HG02623 (cell line): ENCODE measurements around the gene EFTUD2.
"Not testable (repeated sequence)": the region's sequence is repeated elsewhere in the genome, so short reads cannot be mapped to it uniquely, and the experiment has no call there.

Source experiments
- ATAC-seq: cut with Tn5 transposase; IDR thresholded peaks from one replicate; pipeline ENCODE4 v1.9.1; 2021; ENCODE audit warnings: moderate library complexity; ENCODE audit not compliant: unreplicated experiment

EFTUD2 gene

DNA sequence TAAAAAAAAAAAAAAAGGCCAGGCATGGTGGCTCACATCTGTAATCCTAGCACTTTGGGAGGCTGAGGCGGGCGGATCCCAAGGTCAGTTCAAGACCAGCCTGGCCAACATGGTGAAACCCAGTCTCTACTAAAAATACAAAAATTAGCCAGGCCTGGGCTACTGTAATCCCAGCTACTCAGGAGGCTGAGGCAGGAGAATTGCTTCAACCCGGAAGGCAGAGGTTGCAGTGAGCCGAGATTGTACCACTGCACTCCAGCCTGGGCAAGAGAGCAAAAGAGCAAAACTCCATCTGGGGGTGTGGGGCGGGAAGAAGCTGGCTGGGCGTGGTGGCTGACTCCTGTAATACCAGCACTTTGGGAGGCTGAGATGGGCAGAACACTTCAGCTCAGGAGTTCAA is 80.7 kb downstream of the EFTUD2 start:
- ATAC-seq: not testable (repeated sequence)

- ATAC-seq: no peak
These were observed 87.0 kb downstream of the EFTUD2 start for GRCh38 chr17:44812263-44812662.

GRCh38 chr17:44808656-44809388 is 90.4 kb downstream of the EFTUD2 start:
- ATAC-seq: not testable (repeated sequence)

- no peak for ATAC-seq
These were observed 91.1 kb downstream of the EFTUD2 start for GRCh38 chr17:44808156-44808555.

GRCh38 chr17:44807817-44808155 is 91.5 kb downstream of the EFTUD2 start:
- no peak for ATAC-seq

- ATAC-seq: no peak
These were observed 92.0 kb downstream of the EFTUD2 start for GRCh38 chr17:44807093-44807816.

- no peak for ATAC-seq
These were observed 94.7 kb downstream of the EFTUD2 start for GRCh38 chr17:44804302-44805089.

GRCh38 chr17:44801880-44802279 is 97.4 kb downstream of the EFTUD2 start:
- ATAC-seq: no peak
